GM19025 (cell line): ENCODE measurements around the gene MAN2A1.

ENCODE experiments used
- ATAC-seq: cut with Tn5 transposase; IDR thresholded peaks from one replicate; pipeline ENCODE4 v1.9.1; 2021; ENCODE audit warnings: mild to moderate bottlenecking, low read depth, moderate library complexity; ENCODE audit not compliant: unreplicated experiment

MAN2A1 gene

DNA sequence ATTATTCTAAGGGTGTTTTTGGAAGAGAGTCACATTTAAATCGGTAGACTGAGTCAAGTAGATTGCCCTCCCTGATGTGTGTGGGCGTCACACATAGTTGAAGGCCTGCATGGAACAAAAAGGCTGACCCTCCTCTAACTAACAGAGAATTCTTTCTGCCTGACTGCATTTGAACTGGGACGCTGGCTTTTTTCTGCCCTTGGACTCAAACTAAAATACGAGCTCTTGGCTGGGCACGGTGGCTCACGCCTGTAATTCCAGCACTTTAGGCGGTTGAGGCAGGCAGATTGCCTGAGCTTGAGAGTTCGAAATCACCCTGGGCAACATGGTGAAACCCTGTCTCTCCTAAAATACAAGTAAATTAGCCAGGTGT lies 209.4 kb downstream of the MAN2A1 start:
- no peak for ATAC-seq

DNA sequence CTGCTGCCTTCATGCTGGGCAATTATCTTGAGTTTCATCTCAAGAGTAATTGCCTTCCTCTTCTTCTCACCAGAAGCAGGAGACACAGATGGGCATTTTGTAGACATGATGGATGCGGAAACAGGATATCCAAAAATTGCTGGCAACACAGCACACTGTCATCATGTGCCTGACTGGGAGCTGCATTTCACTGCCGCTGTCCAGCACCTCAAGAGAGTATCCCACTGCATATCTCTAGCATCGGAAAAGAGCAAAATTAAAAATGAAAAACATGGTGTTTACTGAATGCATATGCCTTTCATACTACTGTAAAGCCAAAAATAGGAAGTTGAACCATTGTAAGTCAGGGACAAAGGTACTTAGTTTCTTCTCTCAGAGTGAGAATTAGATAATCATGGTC lies 210.7 kb downstream of the MAN2A1 start:
- no peak for ATAC-seq

DNA sequence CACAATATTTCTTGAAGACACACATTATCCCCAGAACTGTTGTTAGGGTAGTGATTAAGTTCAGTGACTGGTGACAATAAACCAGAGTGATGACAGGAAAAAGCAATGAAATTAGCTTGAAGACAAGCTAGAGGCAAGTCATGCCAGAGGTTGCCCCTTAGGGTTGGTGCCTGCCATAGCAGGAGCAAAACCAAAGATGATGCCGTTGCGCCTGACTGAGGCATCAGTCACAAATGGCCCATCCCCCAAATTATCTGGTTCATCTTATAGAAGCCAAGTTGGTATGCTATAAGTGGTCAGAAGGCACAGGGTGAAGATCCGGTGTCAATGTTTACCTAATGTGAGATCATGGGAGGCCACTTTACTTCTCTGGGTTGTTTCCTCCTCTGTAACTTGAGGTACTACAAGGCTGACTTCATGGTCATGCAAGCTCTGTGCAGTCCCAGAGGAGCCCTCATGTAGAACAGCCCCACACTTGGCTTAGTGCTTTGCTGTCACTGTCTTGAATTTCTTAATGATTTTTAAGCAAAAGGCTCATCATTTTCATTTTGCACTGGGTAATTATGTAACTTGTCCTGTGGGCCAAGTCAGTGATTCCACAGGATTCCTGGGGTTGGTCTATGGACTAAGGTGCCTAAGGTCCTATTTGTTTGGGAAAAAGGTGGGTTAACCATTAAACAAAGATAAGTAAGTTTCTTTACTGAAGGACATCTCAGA lies 211.3 kb downstream of the MAN2A1 start:
- no peak for ATAC-seq

DNA sequence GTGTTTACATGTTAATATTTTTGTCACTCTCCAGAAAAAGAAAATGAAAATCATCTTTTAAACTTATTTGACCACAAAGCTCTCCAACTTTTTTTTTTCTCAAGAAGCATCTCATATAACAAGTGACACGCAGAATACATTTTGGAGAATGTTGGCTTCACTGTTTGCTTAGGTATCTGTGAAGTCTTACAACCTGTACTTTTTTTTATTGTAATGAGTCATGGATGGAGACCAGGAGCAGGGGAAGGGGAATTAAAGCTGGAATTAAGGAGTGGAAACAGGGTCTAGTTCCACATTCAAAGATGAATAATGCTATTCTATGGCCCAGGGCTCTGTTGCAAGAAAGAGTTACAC lies 211.9 kb downstream of the MAN2A1 start:
- ATAC-seq, result no peak

DNA sequence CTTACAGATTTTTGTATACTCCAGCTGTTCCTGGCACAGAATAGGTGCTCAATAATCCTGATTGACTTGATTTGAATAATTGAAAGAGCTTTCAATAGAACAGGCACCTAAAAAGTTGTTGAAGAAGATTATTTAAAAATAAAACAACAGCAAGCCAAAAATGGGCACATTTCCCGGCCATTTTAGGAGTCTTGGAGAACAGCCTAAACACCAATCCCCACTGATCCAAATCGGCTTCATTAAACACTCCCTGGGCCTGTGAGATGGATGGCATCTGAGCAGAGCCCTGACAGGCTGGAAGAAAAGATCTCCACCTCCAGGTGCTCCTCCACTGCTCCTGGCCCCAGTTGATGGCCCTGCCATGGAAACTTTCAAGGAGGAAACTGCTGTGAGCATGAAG lies 213.3 kb downstream of the MAN2A1 start:
- no peak for ATAC-seq

DNA sequence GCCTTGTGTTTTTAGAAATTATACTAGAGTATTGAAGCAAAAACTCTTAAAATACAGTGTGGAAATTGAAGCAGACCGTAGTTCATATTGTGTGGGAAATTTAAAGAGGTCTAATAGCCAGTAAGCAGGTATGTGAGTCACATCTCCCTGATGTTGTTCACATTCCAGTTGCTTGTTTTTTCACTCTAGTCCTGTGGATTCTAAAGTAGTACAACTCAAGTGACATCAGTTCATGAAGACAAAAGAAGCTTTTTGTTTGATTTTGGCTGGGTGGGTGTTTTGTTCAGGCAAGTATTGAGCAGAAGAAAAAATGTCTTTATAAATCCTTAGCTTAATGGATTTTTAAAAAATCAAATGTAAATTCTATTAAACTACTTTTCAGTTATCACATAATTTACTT lies 216.2 kb downstream of the MAN2A1 start:
- ATAC-seq, result no peak

DNA sequence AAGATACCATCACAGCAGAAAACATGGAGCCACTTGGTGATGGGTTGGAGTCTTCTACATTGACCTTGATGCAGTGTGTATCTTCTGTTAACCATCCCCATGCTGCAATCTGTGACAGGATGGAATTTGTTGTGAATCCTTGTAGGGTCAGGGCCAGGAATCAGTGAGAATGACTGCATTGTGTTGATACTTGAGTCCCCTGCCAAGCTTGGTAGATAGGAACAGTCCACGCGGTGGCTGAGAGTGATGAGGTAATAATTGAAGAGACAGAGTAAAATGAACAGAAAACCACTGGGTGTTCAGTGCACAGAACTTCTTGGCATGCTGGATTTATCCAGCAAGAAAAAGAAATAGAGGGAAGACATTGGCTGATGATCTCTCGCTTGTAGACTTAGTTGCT lies 217.5 kb downstream of the MAN2A1 start:
- ATAC-seq, result no peak

DNA sequence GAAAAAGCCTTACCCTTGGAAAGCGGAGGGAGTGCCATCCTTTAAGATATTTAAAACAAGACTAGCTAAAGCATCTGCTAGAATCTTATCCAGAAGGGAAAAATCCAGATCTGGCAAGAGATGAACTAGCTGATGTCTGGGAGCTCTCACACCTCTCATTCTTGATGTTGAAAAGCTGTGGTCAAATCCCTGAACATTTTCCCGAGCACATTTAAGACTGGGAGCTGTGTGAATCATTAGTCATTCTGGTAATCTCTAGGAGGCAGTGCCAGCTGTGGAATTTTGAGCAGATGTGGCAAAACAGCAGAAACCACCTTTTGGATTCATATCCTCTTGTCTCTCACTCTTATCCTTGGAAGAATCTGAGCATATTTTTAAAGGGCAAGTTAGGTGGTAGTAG lies 218.0 kb downstream of the MAN2A1 start:
- ATAC-seq, result no peak

DNA sequence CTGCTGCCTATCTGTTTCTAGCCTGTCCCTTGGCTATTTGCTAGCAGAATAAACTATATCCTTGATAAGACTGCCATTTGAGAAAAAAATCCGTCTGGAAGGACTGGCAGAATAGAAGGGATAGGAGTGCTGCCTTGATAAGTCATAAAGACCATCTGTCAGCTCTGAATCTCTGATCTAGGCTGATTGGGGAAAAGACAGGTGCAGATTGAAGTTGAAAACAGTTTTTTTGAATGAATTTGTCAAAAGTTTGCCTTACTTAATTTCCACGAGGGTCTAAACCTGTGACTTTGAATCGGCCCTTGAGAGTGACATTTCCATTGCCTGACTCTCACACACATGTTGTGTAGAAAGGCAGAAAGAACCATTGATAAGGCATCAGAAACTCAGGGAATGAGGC lies 218.6 kb downstream of the MAN2A1 start:
- no peak for ATAC-seq

DNA sequence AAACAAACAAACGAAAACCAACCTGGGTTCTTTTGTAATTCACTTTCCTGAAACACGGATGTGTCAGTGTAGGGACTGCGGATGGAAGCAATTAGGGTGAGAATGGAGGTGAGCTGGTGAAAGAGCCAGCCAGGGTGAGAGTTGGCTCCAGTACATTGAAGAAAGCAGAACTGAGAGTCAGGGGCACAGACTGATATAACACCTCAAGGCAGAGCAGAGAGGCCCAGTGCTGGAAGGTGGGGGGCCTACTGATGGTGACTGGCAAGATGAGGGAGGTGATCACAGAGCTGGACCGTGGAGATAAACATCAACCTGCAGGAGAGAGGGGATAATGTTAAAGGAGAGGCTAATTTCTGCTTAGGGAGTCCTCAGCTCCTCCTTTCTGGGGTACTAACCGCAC lies 221.1 kb downstream of the MAN2A1 start:
- no peak for ATAC-seq

DNA sequence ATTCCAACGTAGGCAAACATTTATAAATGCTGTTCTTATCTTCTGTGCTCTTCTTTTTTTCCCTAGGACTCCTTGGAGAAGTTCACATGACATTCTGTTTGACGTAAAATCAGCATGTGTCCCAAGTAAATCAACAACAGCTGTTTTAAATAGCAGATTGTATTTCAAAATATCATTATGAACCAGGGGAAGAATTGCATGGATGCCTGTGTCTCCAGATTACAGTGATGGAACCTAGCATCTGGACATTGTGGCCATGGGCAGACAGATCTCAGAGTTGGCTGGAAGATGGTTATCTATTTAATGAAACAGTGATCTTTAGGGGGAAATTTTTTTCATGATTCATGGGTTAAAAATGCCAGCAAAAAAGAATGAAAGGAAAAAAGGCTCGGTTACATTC lies 222.0 kb downstream of the MAN2A1 start:
- ATAC-seq, result no peak

DNA sequence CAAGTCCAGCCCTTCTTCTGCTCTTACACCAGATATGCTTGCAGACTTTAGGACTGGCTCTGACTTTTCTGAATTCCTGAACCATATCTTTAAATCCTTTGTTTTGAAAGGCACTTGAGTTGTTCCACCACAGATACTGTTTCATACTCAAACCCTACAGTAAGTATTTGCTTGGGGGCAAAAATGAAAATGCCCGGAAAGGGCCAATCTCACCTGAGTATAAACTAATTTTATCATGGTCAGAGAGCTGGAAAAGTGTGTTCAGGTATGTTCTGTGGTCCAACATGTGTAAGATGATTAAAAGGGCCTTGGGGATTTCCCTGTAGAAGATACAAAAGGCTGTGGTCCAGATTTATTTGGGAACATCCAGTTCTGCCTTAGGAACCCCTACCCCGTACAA lies 225.2 kb downstream of the MAN2A1 start:
- no peak for ATAC-seq

DNA sequence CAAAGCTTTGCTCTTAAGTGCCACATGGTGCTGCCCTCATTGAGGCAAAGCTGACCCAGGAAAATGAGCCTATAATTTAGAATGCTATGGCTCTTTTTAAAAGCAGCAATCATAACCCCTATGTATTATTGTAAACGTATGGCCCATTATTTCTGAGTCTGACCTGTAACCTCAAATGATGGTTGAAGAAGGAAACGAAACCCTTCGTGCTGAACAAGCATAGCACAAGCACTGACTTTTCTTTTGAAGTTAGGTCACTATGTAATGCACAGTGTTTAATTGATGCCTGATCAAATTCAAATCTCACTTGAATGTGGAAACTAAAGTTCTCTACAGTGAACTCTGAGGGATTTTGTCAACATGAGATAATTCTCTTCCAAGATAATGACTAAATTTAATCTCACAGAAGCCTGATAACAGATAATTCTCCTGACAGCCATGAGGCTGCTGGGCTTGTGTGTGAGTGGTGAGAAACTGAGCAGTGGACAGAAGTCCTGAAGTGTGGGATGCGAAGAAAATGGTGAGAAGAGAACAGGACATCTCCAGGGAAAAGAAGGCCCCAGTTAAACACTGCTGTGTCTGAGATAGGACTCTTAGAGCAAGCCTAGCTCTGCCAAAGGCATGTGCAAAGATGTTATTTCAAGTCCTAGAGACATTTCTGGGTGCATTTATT lies 226.9 kb downstream of the MAN2A1 start:
- ATAC-seq, result no peak
